ENCODE results near the gene RPL13A.

The RPL13A gene

DNA sequence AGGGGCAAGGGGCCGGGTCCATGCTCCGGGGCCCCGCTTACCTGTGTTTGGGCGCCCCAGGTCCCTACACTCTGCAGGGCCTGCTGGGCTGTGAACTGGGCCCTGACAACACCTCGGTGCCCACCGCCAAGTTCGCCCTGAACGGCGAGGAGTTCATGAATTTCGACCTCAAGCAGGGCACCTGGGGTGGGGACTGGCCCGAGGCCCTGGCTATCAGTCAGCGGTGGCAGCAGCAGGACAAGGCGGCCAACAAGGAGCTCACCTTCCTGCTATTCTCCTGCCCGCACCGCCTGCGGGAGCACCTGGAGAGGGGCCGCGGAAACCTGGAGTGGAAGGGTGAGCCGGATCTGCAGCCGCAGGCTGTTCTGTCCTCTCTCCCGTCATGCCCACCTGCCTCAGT lies 26.7 kb downstream of the RPL13A start:
- H2AFZ ChIP-seq (ENCODE audit: low read length), result no peak overlapping the region
- no peak overlapping the region for H3K9ac ChIP-seq (ENCODE audit: low read depth, low read length, poor library complexity, severe bottlenecking)
- H3F3A ChIP-seq (ENCODE audit: low read depth), result no peaks in the 10 kb centered on the region
- no peak overlapping the region for H3K4me3 ChIP-seq (ENCODE audit: low read length, poor library complexity, severe bottlenecking)
- no peaks in the 10 kb centered on the region for H3K9me3 ChIP-seq (ENCODE audit: insufficient read depth, low read depth, low read length)
- no peaks in the 10 kb centered on the region for H3K36me3 ChIP-seq (ENCODE audit: insufficient read depth, low read length)
- peaks cover 24% of the 10 kb centered on the region for H3K4me1 ChIP-seq (ENCODE audit: insufficient read depth, low read length, poor library complexity, severe bottlenecking)
- H3K9me2 ChIP-seq (replicated peaks; ENCODE audit: low read depth, low read length), result no peaks in the 10 kb centered on the region
- H3K4me2 ChIP-seq (ENCODE audit: low read depth, low read length, poor library complexity, severe bottlenecking), result peak overlapping the region; percentile 93
- H3K27me3 ChIP-seq (ENCODE audit: insufficient read depth, low read length, poor library complexity, severe bottlenecking), result no peaks in the 10 kb centered on the region
- no peaks in the 10 kb centered on the region for H3K79me2 ChIP-seq (ENCODE audit: insufficient read depth, low read length)
- no peaks in the 10 kb centered on the region for H4K20me1 ChIP-seq (ENCODE audit: insufficient read depth, low read length, poor library complexity, severe bottlenecking)
- TF ChIP-seq, protein P1, sequence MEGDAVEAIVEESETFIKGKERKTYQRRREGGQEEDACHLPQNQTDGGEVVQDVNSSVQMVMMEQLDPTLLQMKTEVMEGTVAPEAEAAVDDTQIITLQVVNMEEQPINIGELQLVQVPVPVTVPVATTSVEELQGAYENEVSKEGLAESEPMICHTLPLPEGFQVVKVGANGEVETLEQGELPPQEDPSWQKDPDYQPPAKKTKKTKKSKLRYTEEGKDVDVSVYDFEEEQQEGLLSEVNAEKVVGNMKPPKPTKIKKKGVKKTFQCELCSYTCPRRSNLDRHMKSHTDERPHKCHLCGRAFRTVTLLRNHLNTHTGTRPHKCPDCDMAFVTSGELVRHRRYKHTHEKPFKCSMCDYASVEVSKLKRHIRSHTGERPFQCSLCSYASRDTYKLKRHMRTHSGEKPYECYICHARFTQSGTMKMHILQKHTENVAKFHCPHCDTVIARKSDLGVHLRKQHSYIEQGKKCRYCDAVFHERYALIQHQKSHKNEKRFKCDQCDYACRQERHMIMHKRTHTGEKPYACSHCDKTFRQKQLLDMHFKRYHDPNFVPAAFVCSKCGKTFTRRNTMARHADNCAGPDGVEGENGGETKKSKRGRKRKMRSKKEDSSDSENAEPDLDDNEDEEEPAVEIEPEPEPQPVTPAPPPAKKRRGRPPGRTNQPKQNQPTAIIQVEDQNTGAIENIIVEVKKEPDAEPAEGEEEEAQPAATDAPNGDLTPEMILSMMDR (conservative IDR thresholded peaks at IDR 0.05; ENCODE audit: low read length), result no peak
- no peak for TF ChIP-seq EZH2phosphoT487 (IDR thresholded peaks at IDR 0.05; ENCODE audit: borderline replicate concordance)

DNA sequence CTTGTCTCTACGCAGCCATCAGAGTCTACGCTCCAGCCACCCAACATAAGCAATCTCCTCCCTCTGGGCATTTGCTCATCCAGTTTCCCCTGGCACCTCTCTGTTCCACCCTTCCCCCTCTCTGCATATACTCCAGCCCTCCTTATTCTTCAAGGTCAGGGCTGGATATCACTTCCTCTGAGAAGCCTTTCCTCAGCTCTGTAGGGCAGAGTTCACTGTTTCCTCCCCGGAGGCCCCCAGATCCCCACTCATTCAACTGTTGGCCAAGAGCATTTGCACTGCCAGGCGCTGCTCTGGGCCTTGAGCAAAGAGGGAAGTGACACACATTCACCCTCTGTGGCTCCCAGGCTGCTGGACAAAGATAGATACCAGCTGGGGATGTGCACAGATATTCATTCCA lies 28.4 kb downstream of the RPL13A start:
- Histone ChIP-seq H3K9ac (ENCODE audit: low read depth, low read length, poor library complexity, severe bottlenecking) (no peak overlapping the region), H3K4me2 (ENCODE audit: low read depth, low read length, poor library complexity, severe bottlenecking) (peak overlapping the region; percentile 3), H4K20me1 (ENCODE audit: insufficient read depth, low read length, poor library complexity, severe bottlenecking) (no peaks in the 10 kb centered on the region), H3K79me2 (ENCODE audit: insufficient read depth, low read length) (no peaks in the 10 kb centered on the region), H3K27me3 (ENCODE audit: insufficient read depth, low read length, poor library complexity, severe bottlenecking) (no peaks in the 10 kb centered on the region), H3K9me2 (replicated peaks; ENCODE audit: low read depth, low read length) (no peaks in the 10 kb centered on the region), H3F3A (ENCODE audit: low read depth) (no peaks in the 10 kb centered on the region), H3K36me3 (ENCODE audit: insufficient read depth, low read length) (no peaks in the 10 kb centered on the region), H3K4me3 (ENCODE audit: low read length, poor library complexity, severe bottlenecking) (no peak overlapping the region), H3K4me1 (ENCODE audit: insufficient read depth, low read length, poor library complexity, severe bottlenecking) (peaks cover 24% of the 10 kb centered on the region), H3K9me3 (ENCODE audit: insufficient read depth, low read depth, low read length) (no peaks in the 10 kb centered on the region), H2AFZ (ENCODE audit: low read length) (no peak overlapping the region)
- TF ChIP-seq, protein P1 (conservative IDR thresholded peaks at IDR 0.05; ENCODE audit: low read length), result no peak
- TF ChIP-seq EZH2phosphoT487 (IDR thresholded peaks at IDR 0.05; ENCODE audit: borderline replicate concordance), result no peak

DNA sequence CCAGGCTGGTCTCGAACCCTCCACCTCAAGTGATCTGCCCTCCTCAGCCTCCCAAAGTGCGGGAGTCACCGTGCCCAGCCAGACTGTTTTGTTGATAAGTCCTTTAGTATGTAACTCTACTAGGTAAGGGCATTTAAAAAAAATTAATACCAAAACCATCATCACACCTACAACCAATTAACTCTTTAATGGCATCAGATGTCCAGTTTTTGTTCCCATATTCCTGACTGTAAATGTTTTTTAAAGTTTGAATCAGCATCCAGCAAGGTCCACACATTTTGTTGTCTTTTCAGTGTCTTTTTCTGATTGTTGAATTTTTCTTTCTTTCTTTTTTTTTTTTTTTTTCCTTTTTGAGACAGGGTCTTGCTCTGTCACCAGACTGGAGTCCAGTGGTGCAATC lies 30.6 kb downstream of the RPL13A start:
- H3K4me3 ChIP-seq (ENCODE audit: low read length, poor library complexity, severe bottlenecking), result no peak overlapping the region
- TF ChIP-seq, protein P1 (conservative IDR thresholded peaks at IDR 0.05; ENCODE audit: low read length), result no peak
- no peak for TF ChIP-seq EZH2phosphoT487 (IDR thresholded peaks at IDR 0.05; ENCODE audit: borderline replicate concordance)
- no peaks in the 10 kb centered on the region for H3F3A ChIP-seq (ENCODE audit: low read depth)
- no peaks in the 10 kb centered on the region for H3K79me2 ChIP-seq (ENCODE audit: insufficient read depth, low read length)
- no peak overlapping the region for H3K9ac ChIP-seq (ENCODE audit: low read depth, low read length, poor library complexity, severe bottlenecking)
- no peaks in the 10 kb centered on the region for H4K20me1 ChIP-seq (ENCODE audit: insufficient read depth, low read length, poor library complexity, severe bottlenecking)
- H3K4me1 ChIP-seq (ENCODE audit: insufficient read depth, low read length, poor library complexity, severe bottlenecking), result peaks cover 7% of the 10 kb centered on the region
- H3K9me3 ChIP-seq (ENCODE audit: insufficient read depth, low read depth, low read length), result no peaks in the 10 kb centered on the region
- no peaks in the 10 kb centered on the region for H3K36me3 ChIP-seq (ENCODE audit: insufficient read depth, low read length)
- H3K9me2 ChIP-seq (replicated peaks; ENCODE audit: low read depth, low read length), result no peaks in the 10 kb centered on the region
- H3K27me3 ChIP-seq (ENCODE audit: insufficient read depth, low read length, poor library complexity, severe bottlenecking), result no peaks in the 10 kb centered on the region
- no peak overlapping the region for H3K4me2 ChIP-seq (ENCODE audit: low read depth, low read length, poor library complexity, severe bottlenecking)
- H2AFZ ChIP-seq (ENCODE audit: low read length), result no peak overlapping the region
